Endothelial cell (in vitro differentiated cells): ENCODE measurements around the gene THAP8. TPM values are rescaled to one million over a fixed set of nuclear protein-coding genes. Genes with fewer than 3 reads are reported as not detected.

Experiments used
- DNase-seq: peaks from one replicate; pipeline ENCODE4 v3.0.0; 2021; ENCODE audit warnings: low spot score
- H3K27ac Mint-ChIP-seq: one replicate; pipeline ENCODE4 v1.8.0; 2021; ENCODE audit warnings: mixed read lengths, inconsistent platforms; ENCODE audit not compliant: unreplicated experiment
- H3K27me3 Mint-ChIP-seq: one replicate; pipeline ENCODE4 v1.8.0; 2021; ENCODE audit warnings: mild to moderate bottlenecking, moderate library complexity, mixed read lengths, inconsistent platforms; ENCODE audit not compliant: unreplicated experiment
- H3K36me3 Mint-ChIP-seq: one replicate; pipeline ENCODE4 v1.8.0; 2021; ENCODE audit warnings: mild to moderate bottlenecking, low read depth, mixed read lengths, inconsistent platforms; ENCODE audit not compliant: unreplicated experiment
- H3K4me1 Mint-ChIP-seq: one replicate; pipeline ENCODE4 v1.8.0; 2021; ENCODE audit warnings: mild to moderate bottlenecking, mixed read lengths, inconsistent platforms; ENCODE audit not compliant: unreplicated experiment
- H3K4me3 Mint-ChIP-seq: one replicate; pipeline ENCODE4 v1.8.0; 2021; ENCODE audit warnings: mild to moderate bottlenecking, mixed read lengths, inconsistent platforms; ENCODE audit not compliant: unreplicated experiment
- H3K9me3 Mint-ChIP-seq: one replicate; pipeline ENCODE4 v1.8.0; 2021; ENCODE audit warnings: mixed read lengths, inconsistent platforms; ENCODE audit not compliant: unreplicated experiment
- CTCF ChIP-seq: fragments of 200-600 bp; sonication (generic); IDR thresholded peaks from one replicate; pipeline ENCODE4 v1.5.0; 2021; ENCODE audit warnings: antibody characterized with exemption; ENCODE audit not compliant: unreplicated experiment
- total RNA-seq: library from RNA; stranded (reverse); fragmentation: NEBNext Ultra II Directional; extraction: Animal tissue kit (Norgen Biotek cat#: 25700); gene quantifications from one replicate; pipeline ENCODE4 v1.2.1, GENCODE V29; 2021; ENCODE audit not compliant: unreplicated experiment

THAP8 gene
- total RNA-seq, 1 donor from 2014 or later = 6.7 TPM

GRCh38 chr19:36099166-36099785 lies 45.2 kb upstream of the THAP8 start:
- H3K4me1 Mint-ChIP-seq = peaks cover 4% of the 10 kb centered on the region
- H3K4me3 Mint-ChIP-seq = no peak overlapping the region
- no peaks in the 10 kb centered on the region for H3K9me3 Mint-ChIP-seq
- no peak overlapping the region for H3K27ac Mint-ChIP-seq
- TF ChIP-seq CTCF = no peak
- DNase-seq = no peak
- peaks cover 13% of the 10 kb centered on the region for H3K36me3 Mint-ChIP-seq
- H3K27me3 Mint-ChIP-seq = peaks cover 8% of the 10 kb centered on the region

- no peak for DNase-seq
- no peak overlapping the region for H3K4me3 Mint-ChIP-seq
- peaks cover 4% of the 10 kb centered on the region for H3K27me3 Mint-ChIP-seq
- H3K9me3 Mint-ChIP-seq = no peaks in the 10 kb centered on the region
- H3K4me1 Mint-ChIP-seq = peaks cover 4% of the 10 kb centered on the region
- H3K27ac Mint-ChIP-seq = peak overlapping the region; percentile 17
- no peak for TF ChIP-seq CTCF
- peaks cover 15% of the 10 kb centered on the region for H3K36me3 Mint-ChIP-seq
Measured at GRCh38 chr19:36097036-36097435, 43.0 kb upstream of the THAP8 start.

GRCh38 chr19:36093687-36094086 lies 39.6 kb upstream of the THAP8 start:
- TF ChIP-seq CTCF = no peak
- DNase-seq = no peak
- no peaks in the 10 kb centered on the region for H3K9me3 Mint-ChIP-seq
- peaks cover 4% of the 10 kb centered on the region for H3K27me3 Mint-ChIP-seq
- peaks cover 4% of the 10 kb centered on the region for H3K4me1 Mint-ChIP-seq
- H3K4me3 Mint-ChIP-seq = no peak overlapping the region
- H3K36me3 Mint-ChIP-seq = peaks cover 21% of the 10 kb centered on the region
- H3K27ac Mint-ChIP-seq = no peak overlapping the region

GRCh38 chr19:36093146-36093662 lies 39.1 kb upstream of the THAP8 start:
- no peak overlapping the region for H3K4me3 Mint-ChIP-seq
- no peak for TF ChIP-seq CTCF
- H3K36me3 Mint-ChIP-seq = peaks cover 17% of the 10 kb centered on the region
- H3K27ac Mint-ChIP-seq = no peak overlapping the region
- no peak for DNase-seq
- peaks cover 4% of the 10 kb centered on the region for H3K4me1 Mint-ChIP-seq
- H3K27me3 Mint-ChIP-seq = peaks cover 4% of the 10 kb centered on the region
- H3K9me3 Mint-ChIP-seq = no peaks in the 10 kb centered on the region

GRCh38 chr19:36092566-36092965 lies 38.5 kb upstream of the THAP8 start:
- Mint-ChIP-seq H3K9me3 (no peaks in the 10 kb centered on the region), H3K4me3 (no peak overlapping the region), H3K27me3 (peaks cover 4% of the 10 kb centered on the region), H3K27ac (no peak overlapping the region), H3K4me1 (peaks cover 4% of the 10 kb centered on the region), H3K36me3 (peaks cover 17% of the 10 kb centered on the region)
- no peak for TF ChIP-seq CTCF
- DNase-seq = no peak
